NCI-H774 (cell line): ENCODE data around the gene EME2.
"Not testable (repeated sequence)": the region's sequence is repeated elsewhere in the genome, so short reads cannot be mapped to it uniquely, and the experiment has no call there.

ENCODE experiments used
- DNase-seq: peaks from one replicate; lab custom pipeline; 2025; lab: John Stamatoyannopoulos, UW

The EME2 gene

GRCh38 chr16:1772362-1772907 lies at the start of gene EME2:
TSS of gene EME2 (plus strand) at chr16:1772810. CDS start at chr16:1773228, 418 bp downstream.
- DNase-seq: no peak

GRCh38 chr16:1723450-1724147 lies 49.0 kb upstream of the EME2 start:
- peak; percentile 1 for DNase-seq

GRCh38 chr16:1724491-1724890 lies 48.1 kb upstream of the EME2 start:
- DNase-seq: no peak

- no peak for DNase-seq
These were observed 45.7 kb upstream of the EME2 start for GRCh38 chr16:1726661-1727502.

GRCh38 chr16:1727651-1728624 lies 44.7 kb upstream of the EME2 start:
- no peak for DNase-seq

GRCh38 chr16:1729026-1729425 lies 43.6 kb upstream of the EME2 start:
- DNase-seq: no peak

- no peak for DNase-seq
These were observed 43.2 kb upstream of the EME2 start for GRCh38 chr16:1729445-1729844.

- no peak for DNase-seq
These were observed 41.5 kb upstream of the EME2 start for GRCh38 chr16:1731073-1731472.

GRCh38 chr16:1731603-1732002 lies 41.0 kb upstream of the EME2 start:
- no peak for DNase-seq

- DNase-seq: no peak
These were observed 40.5 kb upstream of the EME2 start for GRCh38 chr16:1732071-1732470.

GRCh38 chr16:1732551-1732987 lies 40.0 kb upstream of the EME2 start:
- DNase-seq: not testable (repeated sequence)

GRCh38 chr16:1734123-1734522 lies 38.5 kb upstream of the EME2 start:
- no peak for DNase-seq

GRCh38 chr16:1734816-1735215 lies 37.8 kb upstream of the EME2 start:
- no peak for DNase-seq

GRCh38 chr16:1740234-1740633 lies 32.4 kb upstream of the EME2 start:
- no peak for DNase-seq

GRCh38 chr16:1740781-1741490 lies 31.7 kb upstream of the EME2 start:
- DNase-seq: no peak

GRCh38 chr16:1741553-1742165 lies 31.0 kb upstream of the EME2 start:
- no peak for DNase-seq

GRCh38 chr16:1743376-1744337 lies 29.0 kb upstream of the EME2 start:
- DNase-seq: no peak

- DNase-seq: no peak
These were observed 28.2 kb upstream of the EME2 start for GRCh38 chr16:1744338-1744840.

GRCh38 chr16:1745181-1745899 lies 27.3 kb upstream of the EME2 start:
- no peak for DNase-seq
